C1 segment of cervical spinal cord (tissue), 14 donors: ENCODE data around the gene ZNG1C.
"Not testable (repeated sequence)": the region's sequence is repeated elsewhere in the genome, so short reads cannot be mapped to it uniquely, and the experiment has no call there.

Source experiments
- DNase-seq, 14 donors: peaks; one replicate each; lab custom pipeline; 2025; lab: John Stamatoyannopoulos, UW

The ZNG1C gene

GRCh38 chr9:68241683-68242082, at the start of gene ZNG1C:
Gene ZNG1C, plus strand, starts transcription at chr9:68241983. Its CDS starts 49 bp downstream, at chr9:68242032.
- not testable (repeated sequence) for DNase-seq

- DNase-seq = not testable (repeated sequence)
Observed at GRCh38 chr9:68242437-68242836, 654 bp downstream of the ZNG1C start.

- DNase-seq = not testable (repeated sequence)
Observed at GRCh38 chr9:68281041-68281440, 39.3 kb downstream of the ZNG1C start.

GRCh38 chr9:68302567-68302966, 60.8 kb downstream of the ZNG1C start, which contains the start of gene FOXD4L3:
Gene FOXD4L3, plus strand, starts transcription at chr9:68302867. Its CDS starts 85 bp downstream, at chr9:68302952.
- not testable (repeated sequence) for DNase-seq

GRCh38 chr9:68303771-68304170, 62.0 kb downstream of the ZNG1C start:
- not testable (repeated sequence) for DNase-seq

GRCh38 chr9:68304212-68304611, 62.4 kb downstream of the ZNG1C start:
- not testable (repeated sequence) for DNase-seq

GRCh38 chr9:68304777-68305176, 63.0 kb downstream of the ZNG1C start:
- not testable (repeated sequence) for DNase-seq

- not testable (repeated sequence) for DNase-seq
Observed at GRCh38 chr9:68305680-68306285, 64.0 kb downstream of the ZNG1C start.

- not testable (repeated sequence) for DNase-seq
Observed at GRCh38 chr9:68306391-68306964, 64.7 kb downstream of the ZNG1C start.

GRCh38 chr9:68307127-68307526, 65.3 kb downstream of the ZNG1C start:
- DNase-seq = not testable (repeated sequence)

GRCh38 chr9:68307654-68308053, 65.9 kb downstream of the ZNG1C start:
- DNase-seq = not testable (repeated sequence)

- DNase-seq = not testable (repeated sequence)
Observed at GRCh38 chr9:68311208-68311607, 69.4 kb downstream of the ZNG1C start.

GRCh38 chr9:68318209-68318608, 76.4 kb downstream of the ZNG1C start:
- not testable (repeated sequence) for DNase-seq

GRCh38 chr9:68323749-68324148, 82.0 kb downstream of the ZNG1C start:
- not testable (repeated sequence) for DNase-seq

GRCh38 chr9:68324518-68324917, 82.7 kb downstream of the ZNG1C start:
- not testable (repeated sequence) for DNase-seq

GRCh38 chr9:68329106-68329505, 87.3 kb downstream of the ZNG1C start:
- not testable (repeated sequence) for DNase-seq

GRCh38 chr9:68330531-68331173, 88.9 kb downstream of the ZNG1C start:
- DNase-seq = not testable (repeated sequence)

- not testable (repeated sequence) for DNase-seq
Observed at GRCh38 chr9:68332122-68332521, 90.3 kb downstream of the ZNG1C start.

GRCh38 chr9:68335935-68336334, 94.2 kb downstream of the ZNG1C start:
- DNase-seq = not testable (repeated sequence)

- not testable (repeated sequence) for DNase-seq
Observed at GRCh38 chr9:68336639-68337339, 95.0 kb downstream of the ZNG1C start.

GRCh38 chr9:68338000-68338399, 96.2 kb downstream of the ZNG1C start:
- DNase-seq = not testable (repeated sequence)
